ENCODE data around the gene CCDC182. TPM values are rescaled to one million over a fixed set of nuclear protein-coding genes. Genes with fewer than 3 reads are reported as not detected.

CCDC182 gene
- total RNA-seq: not detected

GRCh38 chr17:57745242-57745641, at the start of gene CCDC182:
Gene CCDC182 (minus strand): TSS chr17:57745299. CDS start chr17:57745272, 27 bp downstream.
- ATAC-seq (ENCODE audit: low FRiP score in 2 of 2) (no peak), DNase-seq (no peak)
- 57 to 67% methylated on average over 4 of the region's 4 CpGs for WGBS, 2 donors
- no peak within 1 kb of the TSS for H3K4me3 ChIP-seq
- no peaks in the 10 kb centered on the region for H3K9me3 ChIP-seq
- TF ChIP-seq CTCF (IDR thresholded peaks at IDR 0.05) (no peak), POLR2AphosphoS5 (IDR thresholded peaks at IDR 0.05) (no peak), EP300 (IDR thresholded peaks at IDR 0.05) (no peak), POLR2A (IDR thresholded peaks at IDR 0.05) (no peak)
- no peak within 1 kb of the TSS for H3K27ac ChIP-seq
- peaks cover under 1 to 3% (median 2%) of the 10 kb centered on the region in 4 donors for H3K4me1 ChIP-seq
- H3K27me3 ChIP-seq: no peaks in the 10 kb centered on the region
- H3K36me3 ChIP-seq: no peaks in the 10 kb centered on the region

GRCh38 chr17:57794841-57795240, 49.7 kb upstream of the CCDC182 start:
- no peak for TF ChIP-seq CTCF (IDR thresholded peaks at IDR 0.05)
- TF ChIP-seq POLR2AphosphoS5 (IDR thresholded peaks at IDR 0.05): no peak
- no peak for TF ChIP-seq EP300 (IDR thresholded peaks at IDR 0.05)
- TF ChIP-seq POLR2A (IDR thresholded peaks at IDR 0.05): no peak
- Histone ChIP-seq H3K27ac (no peak overlapping the region), H3K4me1 (no peaks in the 10 kb centered on the region), H3K27me3 (no peaks in the 10 kb centered on the region), H3K9me3 (no peaks in the 10 kb centered on the region), H3K36me3 (no peaks in the 10 kb centered on the region), H3K4me3 (no peak overlapping the region)
- DNase-seq (no peak), ATAC-seq (ENCODE audit: low FRiP score in 2 of 2) (no peak)
- WGBS, 2 donors: 46 to 56% methylated on average over 2 of the region's 2 CpGs

GRCh38 chr17:57788725-57789124, 43.6 kb upstream of the CCDC182 start:
- Histone ChIP-seq H3K4me3 (no peak overlapping the region), H3K4me1 (peaks cover 0 to 3% (median 0%) of the 10 kb centered on the region in 4 donors), H3K27ac (no peak overlapping the region), H3K9me3 (no peaks in the 10 kb centered on the region), H3K27me3 (no peaks in the 10 kb centered on the region), H3K36me3 (no peaks in the 10 kb centered on the region)
- DNase-seq (no peak), ATAC-seq (ENCODE audit: low FRiP score in 2 of 2) (no peak)
- no peak for TF ChIP-seq CTCF (IDR thresholded peaks at IDR 0.05)
- TF ChIP-seq EP300 (IDR thresholded peaks at IDR 0.05): no peak
- no peak for TF ChIP-seq POLR2AphosphoS5 (IDR thresholded peaks at IDR 0.05)
- TF ChIP-seq POLR2A (IDR thresholded peaks at IDR 0.05): no peak
- WGBS, 2 donors: 76 to 83% methylated on average over 4 of the region's 4 CpGs

GRCh38 chr17:57785022-57785421, 39.9 kb upstream of the CCDC182 start:
- DNase-seq: no peak
- Histone ChIP-seq H3K4me3 (no peak overlapping the region), H3K9me3 (no peaks in the 10 kb centered on the region), H3K27me3 (peaks cover 0 to 10% (median 0%) of the 10 kb centered on the region in 4 donors), H3K27ac (no peak overlapping the region), H3K4me1 (peaks cover 16 to 21% (median 21%) of the 10 kb centered on the region in 4 donors), H3K36me3 (no peaks in the 10 kb centered on the region)
- WGBS, 2 donors: 65 to 80% methylated on average over 7 of the region's 7 CpGs
- ATAC-seq (ENCODE audit: low FRiP score in 2 of 2): peak in 1 of 2 donors; percentile 27
- TF ChIP-seq POLR2AphosphoS5 (IDR thresholded peaks at IDR 0.05) (no peak), POLR2A (IDR thresholded peaks at IDR 0.05) (no peak), CTCF (IDR thresholded peaks at IDR 0.05) (no peak), EP300 (IDR thresholded peaks at IDR 0.05) (no peak)

- ATAC-seq (ENCODE audit: low FRiP score in 2 of 2) (no peak), DNase-seq (no peak)
- peak overlapping the region in 1 of 4 donors; percentile 15 for H3K27ac ChIP-seq
- no peaks in the 10 kb centered on the region for H3K36me3 ChIP-seq
- TF ChIP-seq POLR2A (IDR thresholded peaks at IDR 0.05) (no peak), CTCF (IDR thresholded peaks at IDR 0.05) (no peak), POLR2AphosphoS5 (IDR thresholded peaks at IDR 0.05) (no peak), EP300 (IDR thresholded peaks at IDR 0.05) (no peak)
- WGBS, 2 donors: 62% methylated on average over 15 of the region's 15 CpGs
- peaks cover 0 to 10% (median 0%) of the 10 kb centered on the region in 4 donors for H3K27me3 ChIP-seq
- H3K4me1 ChIP-seq: peaks cover 16 to 21% (median 21%) of the 10 kb centered on the region in 4 donors
- H3K9me3 ChIP-seq: no peaks in the 10 kb centered on the region
- no peak overlapping the region for H3K4me3 ChIP-seq
Measured at GRCh38 chr17:57784226-57784895, 39.3 kb upstream of the CCDC182 start.

Data from upper lobe of left lung (tissue), 6 donors.